NCI-H2227 treated with DMSO at 0.1 percent for 48 hours (cell line): ENCODE results near the gene MYL12A.
A peak's percentile ranks its signal among the peaks of the same experiment; 100 is the strongest.

ENCODE experiments used
- DNase-seq: peaks from one replicate; lab custom pipeline; 2025; lab: John Stamatoyannopoulos, UW

MYL12A gene

DNA sequence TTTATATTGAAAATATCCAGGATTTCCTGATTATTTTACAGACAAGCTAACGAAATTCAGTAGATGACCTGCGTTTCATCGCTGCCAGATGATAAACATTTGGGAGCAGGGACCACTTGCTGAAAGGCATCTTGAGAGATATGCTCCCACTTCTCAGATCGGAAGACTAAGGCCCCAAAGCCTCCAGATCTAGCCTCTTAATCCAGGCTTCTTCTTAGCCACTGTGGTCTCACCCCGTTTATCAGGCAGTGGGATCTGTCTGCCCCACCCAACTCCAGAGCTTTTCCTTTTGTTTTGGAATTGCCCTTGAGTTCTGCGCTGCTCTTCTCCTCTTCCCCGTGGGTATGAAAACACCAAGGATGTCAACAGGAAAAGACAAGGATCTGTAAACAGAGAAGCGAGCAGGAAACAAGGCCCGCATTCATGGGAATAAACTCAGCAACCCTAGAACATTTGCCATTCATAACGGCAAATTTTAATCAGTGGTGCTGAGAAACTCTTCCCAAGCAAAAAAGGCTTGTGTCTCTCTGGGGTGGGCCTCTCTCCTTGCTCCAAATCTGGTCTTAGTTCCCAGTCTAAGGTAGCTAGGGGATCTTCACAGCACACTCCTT lies 35.8 kb downstream of the MYL12A start:
- DNase-seq, result no peak

DNA sequence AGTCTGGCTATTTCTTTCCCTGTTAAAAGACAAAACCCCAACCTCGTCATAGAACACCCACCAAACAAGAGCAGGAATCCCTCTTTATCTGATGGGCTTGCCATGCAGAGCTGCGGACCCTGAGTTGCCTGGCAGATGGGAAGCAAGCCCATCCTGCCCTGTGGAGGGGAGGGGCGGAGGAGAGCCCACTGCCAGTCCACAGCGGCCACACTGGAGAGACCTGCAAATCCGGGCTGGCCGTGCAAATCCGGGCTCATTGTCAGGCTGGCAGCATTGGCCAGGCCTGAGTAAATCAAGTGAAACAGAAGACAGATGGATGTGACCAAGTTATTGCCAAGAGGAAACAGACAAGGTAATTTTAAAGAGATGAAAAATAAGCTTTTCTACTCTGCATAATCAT lies 36.3 kb downstream of the MYL12A start:
- DNase-seq, result no peak

DNA sequence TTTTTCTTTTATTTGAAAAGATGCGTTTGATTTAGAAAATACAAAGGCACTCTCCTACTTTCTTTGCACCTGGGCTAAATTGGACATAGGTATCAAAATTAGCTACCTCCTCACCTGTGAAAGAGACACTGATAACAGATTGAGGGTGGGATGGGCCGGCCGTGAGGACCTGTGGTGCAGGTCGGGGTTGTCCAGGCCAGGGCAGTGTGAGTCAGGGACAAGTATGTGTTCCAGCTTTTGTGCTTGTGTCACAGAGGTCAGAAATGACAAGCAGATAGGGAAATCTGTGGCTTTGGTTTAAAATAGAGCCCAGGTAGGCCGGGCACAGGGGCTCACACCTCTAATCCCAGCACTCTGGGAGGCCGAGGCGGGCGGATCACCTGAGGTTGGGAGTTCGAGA lies 36.9 kb downstream of the MYL12A start:
- no peak for DNase-seq

DNA sequence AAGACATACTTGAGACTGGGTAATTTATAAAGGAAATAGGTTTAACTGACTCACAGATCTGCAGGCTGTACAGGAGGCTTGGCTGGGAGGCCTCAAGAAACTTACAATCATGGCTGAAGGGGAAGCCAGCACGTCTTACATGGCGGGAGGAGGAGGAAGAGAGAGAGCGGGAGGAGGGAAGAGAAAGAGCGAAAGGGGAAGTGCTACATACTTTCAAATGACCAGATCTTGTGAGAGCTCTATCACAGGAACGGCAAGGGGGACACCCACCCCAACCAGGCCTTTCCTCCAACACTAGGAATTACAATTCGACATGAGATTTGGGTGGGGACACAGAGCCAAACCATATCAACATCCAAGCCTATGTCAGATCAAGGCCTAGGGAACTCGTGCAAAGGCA lies 38.6 kb downstream of the MYL12A start:
- DNase-seq, result no peak

DNA sequence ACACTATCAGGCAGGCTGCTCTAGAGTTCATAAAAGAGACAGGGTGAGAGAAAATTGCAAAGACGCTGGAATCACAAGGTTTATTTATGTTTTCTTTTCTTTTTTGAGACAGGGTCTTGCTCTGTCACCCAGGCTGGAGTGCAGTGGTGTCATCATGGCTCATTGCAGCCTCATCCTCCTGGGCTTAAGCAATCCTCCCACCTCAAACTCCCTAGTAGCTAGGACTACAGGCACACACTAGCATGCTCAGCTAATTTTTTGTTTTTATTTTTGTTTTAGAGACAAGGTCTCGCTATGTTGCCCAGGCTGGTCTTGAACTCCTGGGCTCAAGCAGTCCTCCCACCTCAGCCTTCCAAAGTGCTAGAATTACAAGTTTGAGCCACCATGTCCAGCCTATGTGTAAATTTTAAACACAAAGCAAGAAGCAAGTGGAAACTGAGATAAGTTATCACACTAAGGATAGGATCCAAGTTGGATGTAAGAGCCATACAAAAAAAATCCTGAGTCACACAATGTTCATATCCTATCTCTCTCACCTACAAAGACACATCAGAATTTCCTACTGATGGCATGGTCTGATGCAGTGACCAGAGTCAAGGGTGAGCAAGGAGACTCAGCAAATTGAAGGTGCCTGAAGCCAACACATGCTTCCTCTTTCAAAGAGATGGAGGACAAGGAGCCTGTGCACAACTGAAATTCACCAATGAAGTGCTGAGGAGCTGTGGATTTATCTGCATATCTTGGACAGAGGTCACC lies 45.8 kb downstream of the MYL12A start:
- no peak for DNase-seq

DNA sequence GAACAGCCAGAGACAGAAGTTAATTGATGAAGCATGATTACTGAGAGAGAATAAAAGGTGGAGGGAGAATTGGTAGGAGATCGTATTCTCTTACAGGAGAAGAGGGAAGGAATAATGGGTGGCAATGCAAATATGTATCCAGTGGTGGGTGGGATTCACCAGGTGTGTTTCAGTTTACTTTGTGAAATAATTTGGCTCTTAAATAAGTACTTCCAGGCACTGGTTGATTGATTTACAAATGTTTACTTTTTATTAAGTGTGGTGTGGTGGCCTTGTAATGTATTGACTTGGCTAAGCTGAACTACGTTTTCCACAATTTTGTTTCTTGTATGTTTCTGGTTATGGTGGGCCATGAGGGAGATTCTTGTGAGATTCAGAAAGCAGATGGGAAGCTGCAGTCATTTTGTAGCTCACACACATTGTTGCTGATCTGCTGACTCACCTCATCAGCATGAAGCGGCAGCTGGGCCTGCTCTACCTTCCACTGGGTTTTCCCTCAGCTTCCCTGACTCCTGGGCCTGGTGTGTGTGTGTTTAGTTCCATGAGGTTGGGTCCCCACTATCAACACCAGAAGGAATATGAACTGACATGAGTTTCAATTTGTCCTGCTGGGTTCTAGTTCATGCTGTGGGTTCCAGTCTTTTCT lies 47.0 kb downstream of the MYL12A start:
- DNase-seq, result no peak

DNA sequence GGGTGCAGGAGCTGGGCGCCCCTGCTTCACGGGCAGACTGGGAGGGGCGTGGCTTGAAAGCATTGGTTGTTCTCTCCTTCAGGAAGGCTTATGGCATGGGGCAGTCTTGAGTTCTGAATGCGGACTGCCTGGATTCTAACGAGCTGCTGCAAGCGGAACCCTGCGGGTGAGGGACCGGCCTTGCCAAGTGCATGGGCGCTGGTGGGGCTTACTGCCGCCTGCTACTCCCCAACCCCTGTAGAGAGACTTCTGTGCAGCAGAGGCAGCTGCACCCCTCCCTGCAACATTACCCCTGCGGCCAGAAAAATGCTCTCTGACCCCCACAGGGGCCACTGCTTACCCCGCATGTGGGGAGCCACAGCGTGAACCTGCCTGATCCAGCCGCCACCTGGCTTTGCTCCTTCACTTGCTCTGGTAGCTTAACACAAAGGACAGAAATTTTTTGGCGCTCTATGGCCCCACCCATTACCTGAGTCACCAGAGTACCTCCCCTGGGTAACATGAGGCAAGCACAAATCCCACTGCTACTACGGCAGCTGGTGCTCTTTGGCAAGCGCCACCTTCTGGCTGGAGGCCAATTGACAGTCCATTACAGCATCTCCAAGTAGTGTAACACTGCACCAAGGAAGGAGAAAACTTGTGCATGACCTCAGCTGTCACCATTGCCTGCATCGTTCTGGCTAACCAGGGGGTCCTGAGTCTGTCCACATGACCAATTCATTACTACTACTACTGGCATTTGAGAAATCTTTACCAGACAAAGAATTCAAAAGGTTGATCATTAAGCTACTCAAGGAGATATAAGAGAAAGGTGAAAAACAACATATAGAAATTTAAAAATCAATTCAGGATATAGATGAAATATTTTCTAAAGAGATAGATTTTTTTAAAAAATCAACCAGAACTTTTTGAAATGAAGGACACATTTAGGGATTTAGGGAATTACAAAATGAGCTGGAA lies 49.7 kb downstream of the MYL12A start:
- DNase-seq, result peak; percentile 73

DNA sequence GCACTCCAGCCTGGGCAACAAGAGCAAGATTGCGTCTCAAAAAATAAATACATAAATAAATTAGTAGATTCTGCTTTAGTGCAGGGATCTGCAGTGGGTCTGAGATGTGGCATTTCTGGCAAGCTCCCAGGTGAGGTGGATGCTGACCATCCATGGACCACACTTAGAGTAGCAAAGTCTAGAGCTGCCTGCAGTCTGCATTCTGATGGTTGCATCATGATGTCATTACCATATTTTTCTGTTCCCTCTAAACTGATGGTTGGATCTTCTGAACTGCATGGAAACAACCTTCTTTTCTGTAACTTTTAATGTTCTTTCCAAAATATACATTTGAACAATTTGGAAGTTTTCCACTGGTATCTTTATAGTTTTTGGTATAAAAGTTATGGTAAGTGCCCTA lies 57.2 kb downstream of the MYL12A start:
- DNase-seq, result no peak

DNA sequence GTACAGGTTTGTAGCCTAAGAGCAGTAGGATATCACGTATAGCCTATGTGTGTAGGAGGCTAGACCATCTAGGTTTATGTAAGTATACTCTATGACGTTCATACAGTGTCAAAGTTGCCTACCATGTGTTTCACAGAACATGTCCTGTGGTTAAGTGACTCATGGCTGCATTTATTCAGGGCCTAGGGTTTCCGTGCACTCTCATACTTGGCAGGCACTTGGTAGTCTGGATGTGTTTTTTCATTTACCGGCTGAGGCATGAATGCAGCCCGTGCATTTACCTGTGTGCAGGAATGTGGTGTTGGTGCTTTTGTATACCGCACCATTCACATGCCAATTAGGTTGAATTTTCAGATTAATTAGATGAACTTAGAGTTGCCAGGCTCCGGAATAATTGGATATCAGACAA lies 57.8 kb downstream of the MYL12A start:
- no peak for DNase-seq
